HepG2 (cell line): ENCODE measurements around the gene BMF. TPM values are rescaled to one million over a fixed set of nuclear protein-coding genes. Genes with fewer than 3 reads are reported as not detected.

Experiments used
- ATAC-seq: fragments of 200-7000 bp; cut with Tn5 transposase; 3 replicates; pipeline ENCODE4 v1.9.1; 2020; ENCODE audit warnings: mild to moderate bottlenecking, moderate library complexity
- BruUV-seq: library from RNA; stranded (reverse); fragments of 400-500 nt; replicated peaks from 2 replicates; lab custom pipeline; 2021; lab: Mats Ljungman, UMichigan
- CTCF ChIA-PET: fragments of 300-600 bp; formaldehyde crosslinking; extraction: SDS; loops from one replicate; lab custom pipeline; 2021; ENCODE audit warnings: low total read pairs, inconsistent platforms, low intra/inter-chr PET ratio; lab: Yijun Ruan, JAX
- POLR2A ChIA-PET: fragments of 350-600 bp; sonication (Branson Sonifier 250); formaldehyde crosslinking; loops from one replicate; lab custom pipeline; 2020; ENCODE audit warnings: antibody characterized with exemption, inconsistent platforms; lab: Yijun Ruan, JAX
- DNase-seq: peaks from one replicate; pipeline ENCODE4 v3.0.0-alpha.2; 2015; ENCODE audit warnings: low spot score
- FAIRE-seq: peaks from 3 replicates; lab custom pipeline; 2011; peaks lifted over from hg19 to GRCh38; lab: Jason Lieb, UNC
- H2AFZ ChIP-seq: one replicate; pipeline ENCODE4 v1.6.1; 2011; ENCODE audit warnings: low read length, inconsistent platforms
- H3K27ac ChIP-seq: fragments of 300-600 bp; 3 replicates; pipeline ENCODE4 v1.8.0; 2011; ENCODE audit warnings: mixed run types, mild to moderate bottlenecking, mixed read lengths, low read length, inconsistent platforms; ENCODE audit not compliant: insufficient read depth; ENCODE audit errors: extremely low read length
- H3K27me3 ChIP-seq, 2 experiments: fragments of 200-600 bp in 1 of 2; 2 replicates in 1 of 2; 3 replicates in 1 of 2; pipeline versions ENCODE4 v1.6.0 to v1.8.0; 2011; ENCODE audit warnings: low read length in 2 of 2, mild to moderate bottlenecking in 2 of 2, moderate library complexity in 2 of 2, inconsistent platforms in 1 of 2; ENCODE audit not compliant: insufficient read depth in 2 of 2, control insufficient read depth in 1 of 2
- H3K36me3 ChIP-seq, 2 experiments: fragments of 200-600 bp in 1 of 2; replicated peaks in 1 of 2; 2 replicates in 1 of 2; 3 replicates in 1 of 2; pipeline versions ENCODE4 v1.5.1 to v1.8.0; 2011; ENCODE audit warnings: low read length in 2 of 2, inconsistent platforms in 1 of 2; ENCODE audit not compliant: insufficient read depth in 2 of 2, control insufficient read depth in 1 of 2
- H3K4me1 ChIP-seq: 2 replicates; pipeline ENCODE4 v1.5.1; 2012; ENCODE audit warnings: low read length, inconsistent platforms; ENCODE audit not compliant: insufficient read depth
- H3K4me2 ChIP-seq: 2 replicates; pipeline ENCODE4 v1.6.0; 2011; ENCODE audit warnings: low read depth, low read length, inconsistent platforms
- H3K4me3 ChIP-seq, 3 experiments: fragments of 200-600 bp in 1 of 3; sonication (generic), shearing (Covaris generic) in 1 of 3; replicated peaks in 1 of 3; 2 replicates each; pipeline ENCODE4 v1.5.1; 2011 to 2016; ENCODE audit warnings: low read length in 3 of 3, inconsistent platforms in 2 of 3, low read depth in 2 of 3, mild to moderate bottlenecking in 2 of 3, control low read depth in 1 of 3, mixed read lengths in 1 of 3; ENCODE audit not compliant: insufficient read depth in 1 of 3
- H3K79me2 ChIP-seq: one replicate; pipeline ENCODE4 v1.6.1; 2011; ENCODE audit warnings: low read length, inconsistent platforms; ENCODE audit not compliant: insufficient read depth
- H3K9ac ChIP-seq: 2 replicates; pipeline ENCODE4 v1.6.0; 2011; ENCODE audit warnings: mild to moderate bottlenecking, low read depth, low read length, inconsistent platforms; ENCODE audit not compliant: insufficient read depth
- H3K9me3 ChIP-seq: 2 replicates; pipeline ENCODE4 v1.5.1; 2012; ENCODE audit warnings: mild to moderate bottlenecking, low read length
- H4K20me1 ChIP-seq: 2 replicates; pipeline ENCODE4 v1.6.0; 2011; ENCODE audit warnings: inconsistent platforms, mild to moderate bottlenecking, low read length, moderate library complexity; ENCODE audit not compliant: insufficient read depth
- CENPX ChIP-seq: sonication (generic); formaldehyde crosslinking; IDR thresholded peaks from 2 replicates; pipeline ENCODE4 v1.9.0; 2021; ENCODE audit warnings: mild to moderate bottlenecking, missing genetic modification reagents, moderate library complexity
- HDAC6 ChIP-seq: fragments of 200-600 bp; sonication (generic); IDR thresholded peaks from 2 replicates; pipeline ENCODE4 v1.7.0; 2017; ENCODE audit warnings: mild to moderate bottlenecking, antibody characterized with exemption, low read length, low read depth
- IKZF5 ChIP-seq: IDR thresholded peaks from 2 replicates; pipeline ENCODE4 v1.6.1; 2018; ENCODE audit warnings: missing genetic modification reagents, mild to moderate bottlenecking, missing compliant biosample characterization
- RFX5 ChIP-seq: IDR thresholded peaks from 2 replicates; pipeline ENCODE4 v1.6.1; 2011; ENCODE audit warnings: low read depth, low read length, improper control_type of control experiment
- TFAP4 ChIP-seq: sonication (generic); IDR thresholded peaks from 2 replicates; pipeline ENCODE4 v1.6.1; 2016; ENCODE audit warnings: low read depth, borderline replicate concordance
- U2AF1 ChIP-seq: fragments of 200-400 bp; formaldehyde crosslinking; optimal IDR thresholded peaks from 2 replicates; pipeline ENCODE3; 2017; ENCODE audit warnings: mild to moderate bottlenecking, low read depth, low read length
- ZNF142 ChIP-seq: sonication (generic); formaldehyde crosslinking; IDR thresholded peaks from 2 replicates; pipeline ENCODE4 v1.4.0; 2020; ENCODE audit warnings: missing genetic modification reagents
- WGBS: methylation state at CpG from one replicate; pipeline ENCODE4 v1.1.6; 2017; ENCODE audit warnings: low lambda C conversion rate; 5-methylcytosine and 5-hydroxymethylcytosine counted together
- in situ Hi-C: cut with HindIII; loops from 2 replicates; pipeline ENCODE4 v1.10.0; 2017; ENCODE audit warnings: low pct_unique_long_range_greater_than_20kb; ENCODE audit not compliant: extremely low pct_ligation_motif_present
- intact Hi-C: fragments of 100-400 bp; cut with micrococcal nuclease; formaldehyde crosslinking; loops from one replicate; pipeline ENCODE4 v1.10.0; 2022; ENCODE audit not compliant: unreplicated experiment
- polyA plus RNA-seq, 8 experiments: library from polyadenylated mRNA; depleted of rRNA in 3 of 8; stranded (reverse) in 7 of 8; unstranded in 1 of 8; fragments of >200 nt; fragmentation: Illumina TruSeq in 4 of 8; extraction: Trizol in 4 of 8; gene quantifications; 2 replicates each; pipeline versions ENCODE4 v1.2.1 to v1.2.3, GENCODE V29; 2011 to 2016; ENCODE audit warnings: low read depth in 4 of 8, missing spikeins in 1 of 8, mixed read lengths in 1 of 8; ENCODE audit not compliant: insufficient read depth in 1 of 8
- total RNA-seq, 5 experiments: library from RNA; depleted of rRNA; stranded (reverse); fragments of >200 nt; fragmentation: Illumina TruSeq; extraction: Trizol; gene quantifications; 2 replicates each; pipeline ENCODE4 v1.2.3, GENCODE V29; 2016; ENCODE audit warnings: low read depth in 1 of 5
- TF ChIP-seq, protein P1 (sequence below): sonication (generic); formaldehyde crosslinking; IDR thresholded peaks from 2 replicates; pipeline ENCODE4 v1.8.1; 2023; ENCODE audit warnings: mild to moderate bottlenecking, inconsistent platforms, moderate library complexity, missing genetic modification reagents, borderline replicate concordance
- TF ChIP-seq, protein P2 (sequence below): sonication (generic); formaldehyde crosslinking; IDR thresholded peaks from 2 replicates; pipeline ENCODE4 v1.5.1; 2020; ENCODE audit warnings: mild to moderate bottlenecking, moderate library complexity, missing genetic modification reagents

The BMF gene
- total and polyA plus RNA-seq, 2 of the 13 experiments (the other 11 are each of a cell fraction or from before 2014, with no cell fraction given): 8.7 to 15.9 TPM

- TF ChIP-seq, protein P1, sequence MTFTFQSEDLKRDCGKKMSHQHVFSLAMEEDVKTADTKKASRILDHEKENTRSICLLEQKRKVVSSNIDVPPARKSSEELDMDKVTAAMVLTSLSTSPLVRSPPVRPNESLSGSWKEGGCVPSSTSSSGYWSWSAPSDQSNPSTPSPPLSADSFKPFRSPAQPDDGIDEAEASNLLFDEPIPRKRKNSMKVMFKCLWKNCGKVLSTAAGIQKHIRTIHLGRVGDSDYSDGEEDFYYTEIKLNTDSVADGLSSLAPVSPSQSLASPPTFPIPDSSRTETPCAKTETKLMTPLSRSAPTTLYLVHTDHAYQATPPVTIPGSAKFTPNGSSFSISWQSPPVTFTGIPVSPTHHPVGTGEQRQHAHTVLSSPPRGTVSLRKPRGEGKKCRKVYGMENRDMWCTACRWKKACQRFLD (CRISPR knock-in tag): no peak
Observed at GRCh38 chr15:40146037-40146436, 37.4 kb upstream of the BMF start (continued).

- ChIA-PET CTCF (no interaction called here), POLR2A (interaction anchor here (1.6 kb wide), 1 partner anchor 33 kb away, joined by 5 read pairs; the partner anchor contains the start of gene BMF)
- intact Hi-C loops: no loop called here
- H3K4me2 ChIP-seq: 0 out of 2 replicates have a peak overlapping the region, but pooled peaks have one; percentile 1
- peak overlapping the region; percentile 72 for H2AFZ ChIP-seq
- DNase-seq: no peak
- no peaks in the 10 kb centered on the region for H3K36me3 ChIP-seq
- no peak for FAIRE-seq
- H3K9ac ChIP-seq: no peak overlapping the region
- peak; percentile 23; the same call in 2 of the 3 replicates for ATAC-seq
- in situ Hi-C loops: no loop called here
- no TSS peak for BruUV-seq
- H3K9me3 ChIP-seq: no peaks in the 10 kb centered on the region
- peaks cover 12% of the 10 kb centered on the region for H3K4me1 ChIP-seq
- 2% methylated on average over 4 of the region's 5 CpGs for WGBS
- no peaks in the 10 kb centered on the region for H4K20me1 ChIP-seq
- H3K4me3 ChIP-seq: 0 out of 6 replicates have a peak overlapping the region, but pooled peaks of 1 of the 3 experiments have one; percentile 4
- H3K27ac ChIP-seq: no peak overlapping the region
- H3K27me3 ChIP-seq: peaks cover 0 to 8% of the 10 kb centered on the region in 2 experiments; a peak in 2 of 5 replicates
- H3K79me2 ChIP-seq: no peaks in the 10 kb centered on the region
- TF ChIP-seq, protein P2, sequence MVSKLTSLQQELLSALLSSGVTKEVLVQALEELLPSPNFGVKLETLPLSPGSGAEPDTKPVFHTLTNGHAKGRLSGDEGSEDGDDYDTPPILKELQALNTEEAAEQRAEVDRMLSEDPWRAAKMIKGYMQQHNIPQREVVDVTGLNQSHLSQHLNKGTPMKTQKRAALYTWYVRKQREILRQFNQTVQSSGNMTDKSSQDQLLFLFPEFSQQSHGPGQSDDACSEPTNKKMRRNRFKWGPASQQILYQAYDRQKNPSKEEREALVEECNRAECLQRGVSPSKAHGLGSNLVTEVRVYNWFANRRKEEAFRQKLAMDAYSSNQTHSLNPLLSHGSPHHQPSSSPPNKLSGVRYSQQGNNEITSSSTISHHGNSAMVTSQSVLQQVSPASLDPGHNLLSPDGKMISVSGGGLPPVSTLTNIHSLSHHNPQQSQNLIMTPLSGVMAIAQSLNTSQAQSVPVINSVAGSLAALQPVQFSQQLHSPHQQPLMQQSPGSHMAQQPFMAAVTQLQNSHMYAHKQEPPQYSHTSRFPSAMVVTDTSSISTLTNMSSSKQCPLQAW: no peak
- TF ChIP-seq TFAP4 (no peak), HDAC6 (no peak), RFX5 (no peak), CENPX (CRISPR knock-in tag) (no peak), ZNF142 (CRISPR knock-in tag) (no peak), IKZF5 (no peak), U2AF1 (no peak)
Observed at GRCh38 chr15:40142428-40142827, 33.7 kb upstream of the BMF start.
